HepG2 (cell line): ENCODE data around the gene WNK2. TPM values are rescaled to one million over a fixed set of nuclear protein-coding genes. Genes with fewer than 3 reads are reported as not detected.

Experiments
- ATAC-seq: fragments of 200-7000 bp; cut with Tn5 transposase; 3 replicates; pipeline ENCODE4 v1.9.1; 2020; ENCODE audit warnings: mild to moderate bottlenecking, moderate library complexity
- BruUV-seq: library from RNA; stranded (reverse); fragments of 400-500 nt; replicated peaks from 2 replicates; lab custom pipeline; 2021; lab: Mats Ljungman, UMichigan
- CTCF ChIA-PET: fragments of 300-600 bp; formaldehyde crosslinking; extraction: SDS; loops from one replicate; lab custom pipeline; 2021; ENCODE audit warnings: low total read pairs, inconsistent platforms, low intra/inter-chr PET ratio; lab: Yijun Ruan, JAX
- POLR2A ChIA-PET: fragments of 350-600 bp; sonication (Branson Sonifier 250); formaldehyde crosslinking; loops from one replicate; lab custom pipeline; 2020; ENCODE audit warnings: antibody characterized with exemption, inconsistent platforms; lab: Yijun Ruan, JAX
- DNase-seq: peaks from one replicate; pipeline ENCODE4 v3.0.0-alpha.2; 2015; ENCODE audit warnings: low spot score
- FAIRE-seq: peaks from 3 replicates; lab custom pipeline; 2011; peaks lifted over from hg19 to GRCh38; lab: Jason Lieb, UNC
- H2AFZ ChIP-seq: one replicate; pipeline ENCODE4 v1.6.1; 2011; ENCODE audit warnings: low read length, inconsistent platforms
- H3K27ac ChIP-seq: fragments of 300-600 bp; 3 replicates; pipeline ENCODE4 v1.8.0; 2011; ENCODE audit warnings: mixed run types, mild to moderate bottlenecking, mixed read lengths, low read length, inconsistent platforms; ENCODE audit not compliant: insufficient read depth; ENCODE audit errors: extremely low read length
- H3K27me3 ChIP-seq, 2 experiments: fragments of 200-600 bp in 1 of 2; 2 replicates in 1 of 2; 3 replicates in 1 of 2; pipeline versions ENCODE4 v1.6.0 to v1.8.0; 2011; ENCODE audit warnings: low read length in 2 of 2, mild to moderate bottlenecking in 2 of 2, moderate library complexity in 2 of 2, inconsistent platforms in 1 of 2; ENCODE audit not compliant: insufficient read depth in 2 of 2, control insufficient read depth in 1 of 2
- H3K36me3 ChIP-seq, 2 experiments: fragments of 200-600 bp in 1 of 2; replicated peaks in 1 of 2; 2 replicates in 1 of 2; 3 replicates in 1 of 2; pipeline versions ENCODE4 v1.5.1 to v1.8.0; 2011; ENCODE audit warnings: low read length in 2 of 2, inconsistent platforms in 1 of 2; ENCODE audit not compliant: insufficient read depth in 2 of 2, control insufficient read depth in 1 of 2
- H3K4me1 ChIP-seq: 2 replicates; pipeline ENCODE4 v1.5.1; 2012; ENCODE audit warnings: low read length, inconsistent platforms; ENCODE audit not compliant: insufficient read depth
- H3K4me2 ChIP-seq: 2 replicates; pipeline ENCODE4 v1.6.0; 2011; ENCODE audit warnings: low read depth, low read length, inconsistent platforms
- H3K4me3 ChIP-seq, 3 experiments: fragments of 200-600 bp in 1 of 3; sonication (generic), shearing (Covaris generic) in 1 of 3; replicated peaks in 1 of 3; 2 replicates each; pipeline ENCODE4 v1.5.1; 2011 to 2016; ENCODE audit warnings: low read length in 3 of 3, inconsistent platforms in 2 of 3, low read depth in 2 of 3, mild to moderate bottlenecking in 2 of 3, control low read depth in 1 of 3, mixed read lengths in 1 of 3; ENCODE audit not compliant: insufficient read depth in 1 of 3
- H3K79me2 ChIP-seq: one replicate; pipeline ENCODE4 v1.6.1; 2011; ENCODE audit warnings: low read length, inconsistent platforms; ENCODE audit not compliant: insufficient read depth
- H3K9ac ChIP-seq: 2 replicates; pipeline ENCODE4 v1.6.0; 2011; ENCODE audit warnings: mild to moderate bottlenecking, low read depth, low read length, inconsistent platforms; ENCODE audit not compliant: insufficient read depth
- H3K9me3 ChIP-seq: 2 replicates; pipeline ENCODE4 v1.5.1; 2012; ENCODE audit warnings: mild to moderate bottlenecking, low read length
- H4K20me1 ChIP-seq: 2 replicates; pipeline ENCODE4 v1.6.0; 2011; ENCODE audit warnings: inconsistent platforms, mild to moderate bottlenecking, low read length, moderate library complexity; ENCODE audit not compliant: insufficient read depth
- BCL6 ChIP-seq: IDR thresholded peaks from 2 replicates; pipeline ENCODE4 v1.6.1; 2016; ENCODE audit warnings: missing genetic modification reagents, missing compliant biosample characterization
- BRCA1 ChIP-seq: sonication (generic); formaldehyde crosslinking; IDR thresholded peaks from 2 replicates; pipeline ENCODE4 v1.4.0; 2020; ENCODE audit warnings: missing genetic modification reagents
- FOXA3 ChIP-seq: IDR thresholded peaks from 2 replicates; pipeline ENCODE4 v1.6.1; 2016; ENCODE audit warnings: missing genetic modification reagents, missing compliant biosample characterization
- GATAD2A ChIP-seq: IDR thresholded peaks from 2 replicates; pipeline ENCODE4 v1.6.1; 2016
- HDAC2 ChIP-seq: sonication (generic); formaldehyde crosslinking; IDR thresholded peaks from 2 replicates; pipeline ENCODE4 v1.4.0; 2020; ENCODE audit warnings: missing genetic modification reagents
- IKZF4 ChIP-seq: sonication (generic); formaldehyde crosslinking; IDR thresholded peaks from 2 replicates; pipeline ENCODE4 v1.5.1; 2020; ENCODE audit warnings: borderline replicate concordance, mild to moderate bottlenecking, low read depth, missing genetic modification reagents; ENCODE audit errors: not compliant biosample characterization
- MAFF ChIP-seq: IDR thresholded peaks from 2 replicates; pipeline ENCODE4 v1.6.1; 2011; ENCODE audit warnings: low read depth, low read length, improper control_type of control experiment
- SOX13 ChIP-seq, 3 experiments: fragments of 450-650 bp in 1 of 3; sonication (generic) in 1 of 3; formaldehyde crosslinking in 1 of 3; IDR thresholded peaks in 2 of 3; conservative IDR thresholded peaks in 1 of 3; 2 replicates each; pipeline versions ENCODE4 v1.5.0 to v1.6.1; 2016 to 2020; ENCODE audit warnings: antibody characterized with exemption in 1 of 3, mild to moderate bottlenecking in 1 of 3, missing compliant biosample characterization in 1 of 3, missing genetic modification reagents in 1 of 3, moderate library complexity in 1 of 3
- ZBTB1 ChIP-seq: sonication (generic); formaldehyde crosslinking; IDR thresholded peaks from 2 replicates; pipeline ENCODE4 v1.4.0; 2020; ENCODE audit warnings: missing genetic modification reagents, borderline replicate concordance
- ZFP62 ChIP-seq: sonication (generic); formaldehyde crosslinking; IDR thresholded peaks from 2 replicates; pipeline ENCODE4 v1.4.0; 2020; ENCODE audit warnings: missing genetic modification reagents
- ZNF224 ChIP-seq: sonication (generic); formaldehyde crosslinking; IDR thresholded peaks from 2 replicates; pipeline ENCODE4 v1.5.0; 2020; ENCODE audit warnings: mild to moderate bottlenecking, missing genetic modification reagents
- ZNF557 ChIP-seq: sonication (generic); formaldehyde crosslinking; IDR thresholded peaks from 2 replicates; pipeline ENCODE4 v1.4.0; 2020; ENCODE audit warnings: missing genetic modification reagents
- ZNF713 ChIP-seq: sonication (generic); formaldehyde crosslinking; IDR thresholded peaks from 2 replicates; pipeline ENCODE4 v1.4.0; 2020; ENCODE audit warnings: mild to moderate bottlenecking, missing genetic modification reagents
- WGBS: methylation state at CpG from one replicate; pipeline ENCODE4 v1.1.6; 2017; ENCODE audit warnings: low lambda C conversion rate; 5-methylcytosine and 5-hydroxymethylcytosine counted together
- in situ Hi-C: cut with HindIII; loops from 2 replicates; pipeline ENCODE4 v1.10.0; 2017; ENCODE audit warnings: low pct_unique_long_range_greater_than_20kb; ENCODE audit not compliant: extremely low pct_ligation_motif_present
- intact Hi-C: fragments of 100-400 bp; cut with micrococcal nuclease; formaldehyde crosslinking; loops from one replicate; pipeline ENCODE4 v1.10.0; 2022; ENCODE audit not compliant: unreplicated experiment
- polyA plus RNA-seq, 8 experiments: library from polyadenylated mRNA; depleted of rRNA in 3 of 8; stranded (reverse) in 7 of 8; unstranded in 1 of 8; fragments of >200 nt; fragmentation: Illumina TruSeq in 4 of 8; extraction: Trizol in 4 of 8; gene quantifications; 2 replicates each; pipeline versions ENCODE4 v1.2.1 to v1.2.3, GENCODE V29; 2011 to 2016; ENCODE audit warnings: low read depth in 4 of 8, missing spikeins in 1 of 8, mixed read lengths in 1 of 8; ENCODE audit not compliant: insufficient read depth in 1 of 8
- total RNA-seq, 5 experiments: library from RNA; depleted of rRNA; stranded (reverse); fragments of >200 nt; fragmentation: Illumina TruSeq; extraction: Trizol; gene quantifications; 2 replicates each; pipeline ENCODE4 v1.2.3, GENCODE V29; 2016; ENCODE audit warnings: low read depth in 1 of 5
- TF ChIP-seq, protein P1 (sequence below): fragments of 450-650 bp; IDR thresholded peaks from 2 replicates; pipeline ENCODE4 v1.6.1; 2016
- TF ChIP-seq, protein P2 (sequence below): sonication (generic); formaldehyde crosslinking; conservative IDR thresholded peaks from 2 replicates; pipeline ENCODE4 v1.4.0; 2020; ENCODE audit warnings: mild to moderate bottlenecking, missing genetic modification reagents, moderate library complexity

WNK2 gene
- total and polyA plus RNA-seq, 2 of the 13 experiments (the other 11 are each of a cell fraction or from before 2014, with no cell fraction given): 10.5 to 12.0 TPM

DNA sequence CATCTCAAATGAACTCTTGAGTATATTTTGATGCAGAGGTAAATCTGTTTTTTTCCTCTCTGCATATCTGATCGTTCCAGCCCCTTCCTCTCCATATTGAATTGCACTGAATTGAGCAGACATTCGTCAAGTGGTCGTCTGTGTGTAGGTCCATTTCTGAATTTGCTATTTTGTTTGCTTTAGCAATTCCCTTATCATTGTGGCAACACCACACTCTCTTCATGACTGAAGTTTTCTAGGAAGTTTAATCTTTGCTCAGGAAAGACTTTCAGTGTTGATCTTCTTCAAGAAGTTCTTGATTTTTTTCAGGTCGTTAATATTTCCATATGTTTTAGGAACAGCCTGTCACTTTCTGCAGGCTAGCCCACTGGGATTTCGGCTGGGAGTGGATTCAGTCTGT is 132.0 kb downstream of the WNK2 start:
- no peak overlapping the region for H3K4me2 ChIP-seq
- WGBS: 35% methylated on average over 5 of the region's 5 CpGs
- no peak overlapping the region for H3K9ac ChIP-seq
- BruUV-seq: no TSS peak
- H3K27me3 ChIP-seq: no peaks in the 10 kb centered on the region
- intact Hi-C loops: no loop called here
- DNase-seq: no peak
- no peaks in the 10 kb centered on the region for H3K9me3 ChIP-seq
- in situ Hi-C loops: no loop called here
- no peak overlapping the region for H3K4me3 ChIP-seq
- no peak overlapping the region for H3K27ac ChIP-seq
- no peak overlapping the region for H2AFZ ChIP-seq
- ATAC-seq: no peak
- no peaks in the 10 kb centered on the region for H4K20me1 ChIP-seq
- peaks cover 0 to 2% of the 10 kb centered on the region in 2 experiments; a peak in 3 of 5 replicates for H3K36me3 ChIP-seq
- no peak for FAIRE-seq
- CTCF ChIA-PET: no interaction called here
- TF ChIP-seq ZNF557 (CRISPR knock-in tag): no peak
- TF ChIP-seq BRCA1 (CRISPR knock-in tag): no peak
- TF ChIP-seq IKZF4 (CRISPR knock-in tag): no peak
- TF ChIP-seq, protein P1, sequence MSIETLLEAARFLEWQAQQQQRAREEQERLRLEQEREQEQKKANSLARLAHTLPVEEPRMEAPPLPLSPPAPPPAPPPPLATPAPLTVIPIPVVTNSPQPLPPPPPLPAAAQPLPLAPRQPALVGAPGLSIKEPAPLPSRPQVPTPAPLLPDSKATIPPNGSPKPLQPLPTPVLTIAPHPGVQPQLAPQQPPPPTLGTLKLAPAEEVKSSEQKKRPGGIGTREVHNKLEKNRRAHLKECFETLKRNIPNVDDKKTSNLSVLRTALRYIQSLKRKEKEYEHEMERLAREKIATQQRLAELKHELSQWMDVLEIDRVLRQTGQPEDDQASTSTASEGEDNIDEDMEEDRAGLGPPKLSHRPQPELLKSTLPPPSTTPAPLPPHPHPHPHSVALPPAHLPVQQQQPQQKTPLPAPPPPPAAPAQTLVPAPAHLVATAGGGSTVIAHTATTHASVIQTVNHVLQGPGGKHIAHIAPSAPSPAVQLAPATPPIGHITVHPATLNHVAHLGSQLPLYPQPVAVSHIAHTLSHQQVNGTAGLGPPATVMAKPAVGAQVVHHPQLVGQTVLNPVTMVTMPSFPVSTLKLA: no peak
- TF ChIP-seq ZNF224 (CRISPR knock-in tag): no peak
- TF ChIP-seq SOX13 (IDR thresholded peaks at IDR 0.05): no peak
- peak in 1 of 2 experiments; percentile 22; a peak in 1 of 4 replicates for TF ChIP-seq SOX13 (CRISPR knock-in tag; conservative IDR thresholded peaks at IDR 0.05 in 1 of 2, IDR thresholded peaks at IDR 0.05 in 1 of 2)
- no peak for TF ChIP-seq ZNF713
- TF ChIP-seq HDAC2 (CRISPR knock-in tag): 0 out of 2 replicates have a peak, but pooled peaks have one; percentile 16
- no peak for TF ChIP-seq ZFP62
- TF ChIP-seq BCL6 (CRISPR knock-in tag): peak; percentile 97
- TF ChIP-seq, protein P2, sequence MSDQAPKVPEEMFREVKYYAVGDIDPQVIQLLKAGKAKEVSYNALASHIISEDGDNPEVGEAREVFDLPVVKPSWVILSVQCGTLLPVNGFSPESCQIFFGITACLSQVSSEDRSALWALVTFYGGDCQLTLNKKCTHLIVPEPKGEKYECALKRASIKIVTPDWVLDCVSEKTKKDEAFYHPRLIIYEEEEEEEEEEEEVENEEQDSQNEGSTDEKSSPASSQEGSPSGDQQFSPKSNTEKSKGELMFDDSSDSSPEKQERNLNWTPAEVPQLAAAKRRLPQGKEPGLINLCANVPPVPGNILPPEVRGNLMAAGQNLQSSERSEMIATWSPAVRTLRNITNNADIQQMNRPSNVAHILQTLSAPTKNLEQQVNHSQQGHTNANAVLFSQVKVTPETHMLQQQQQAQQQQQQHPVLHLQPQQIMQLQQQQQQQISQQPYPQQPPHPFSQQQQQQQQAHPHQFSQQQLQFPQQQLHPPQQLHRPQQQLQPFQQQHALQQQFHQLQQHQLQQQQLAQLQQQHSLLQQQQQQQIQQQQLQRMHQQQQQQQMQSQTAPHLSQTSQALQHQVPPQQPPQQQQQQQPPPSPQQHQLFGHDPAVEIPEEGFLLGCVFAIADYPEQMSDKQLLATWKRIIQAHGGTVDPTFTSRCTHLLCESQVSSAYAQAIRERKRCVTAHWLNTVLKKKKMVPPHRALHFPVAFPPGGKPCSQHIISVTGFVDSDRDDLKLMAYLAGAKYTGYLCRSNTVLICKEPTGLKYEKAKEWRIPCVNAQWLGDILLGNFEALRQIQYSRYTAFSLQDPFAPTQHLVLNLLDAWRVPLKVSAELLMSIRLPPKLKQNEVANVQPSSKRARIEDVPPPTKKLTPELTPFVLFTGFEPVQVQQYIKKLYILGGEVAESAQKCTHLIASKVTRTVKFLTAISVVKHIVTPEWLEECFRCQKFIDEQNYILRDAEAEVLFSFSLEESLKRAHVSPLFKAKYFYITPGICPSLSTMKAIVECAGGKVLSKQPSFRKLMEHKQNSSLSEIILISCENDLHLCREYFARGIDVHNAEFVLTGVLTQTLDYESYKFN (CRISPR knock-in tag): 0 out of 2 replicates have a peak, but pooled peaks have one; percentile 15
- TF ChIP-seq FOXA3 (CRISPR knock-in tag): peak; percentile 27; the same call in 1 of the 2 replicates
- no peak for TF ChIP-seq MAFF
- TF ChIP-seq ZBTB1 (CRISPR knock-in tag): no peak
- 0 out of 2 replicates have a peak, but pooled peaks have one; percentile 21 for TF ChIP-seq GATAD2A (CRISPR knock-in tag)
- TF ChIP-seq, all 625 proteins: peak for 6
- H3K79me2 ChIP-seq: no peaks in the 10 kb centered on the region
- POLR2A ChIA-PET: no interaction called here
- peaks cover 52% of the 10 kb centered on the region for H3K4me1 ChIP-seq
